SK-N-SH (cell line): ENCODE data around the gene PTGIS. TPM values are rescaled to one million over a fixed set of nuclear protein-coding genes. Genes with fewer than 3 reads are reported as not detected.
"Not testable (repeated sequence)": the region's sequence is repeated elsewhere in the genome, so short reads cannot be mapped to it uniquely, and the experiment has no call there.

Experiments used
- CTCF ChIA-PET: fragments of 300-600, 350-600 bp; formaldehyde crosslinking; extraction: SDS; loops from one replicate; lab custom pipeline; 2021; lab: Yijun Ruan, JAX
- POLR2A ChIA-PET: fragments of 350-600 bp; sonication (Branson Sonifier 250); formaldehyde crosslinking; extraction: SDS; loops from one replicate; lab custom pipeline; 2020; ENCODE audit warnings: antibody characterized with exemption, inconsistent platforms; lab: Yijun Ruan, JAX
- DNase-seq: peaks from one replicate; pipeline ENCODE4 v3.0.0; 2012
- H2AFZ ChIP-seq: fragments of 200-600 bp; sonication (generic); 2 replicates; pipeline ENCODE4 v1.8.1; 2016; ENCODE audit warnings: antibody characterized with exemption, mild to moderate bottlenecking, low read depth
- H3F3A ChIP-seq: fragments of 200-600 bp; sonication (generic); replicated peaks from 2 replicates; pipeline ENCODE3; 2016; ENCODE audit warnings: antibody characterized with exemption, mild to moderate bottlenecking; ENCODE audit not compliant: insufficient read depth
- H3K27ac ChIP-seq, 2 experiments: fragments of 200-500 bp in 1 of 2; fragments of 200-600 bp in 1 of 2; sonication (Bioruptor generic) in 1 of 2; sonication (generic), shearing (Covaris generic) in 1 of 2; 2 replicates each; pipeline versions ENCODE4 v1.5.1 to v1.6.1; 2014 to 2016; ENCODE audit warnings: low read depth in 2 of 2, inconsistent platforms in 1 of 2, low read length in 1 of 2, mild to moderate bottlenecking in 1 of 2, mixed read lengths in 1 of 2
- H3K27me3 ChIP-seq: fragments of 200-600 bp; sonication (generic), shearing (Covaris generic); 2 replicates; pipeline ENCODE4 v1.6.1; 2016; ENCODE audit warnings: mixed run types; ENCODE audit not compliant: insufficient read depth
- H3K36me3 ChIP-seq, 2 experiments: fragments of 200-500 bp in 1 of 2; fragments of 200-600 bp in 1 of 2; sonication (Bioruptor generic) in 1 of 2; sonication (generic) in 1 of 2; replicated peaks in 1 of 2; 2 replicates each; pipeline versions ENCODE3 to v1.5.1; 2014 to 2016; ENCODE audit warnings: low read length in 1 of 2, mild to moderate bottlenecking in 1 of 2; ENCODE audit not compliant: insufficient read depth in 2 of 2, control insufficient read depth in 1 of 2
- H3K4me1 ChIP-seq, 2 experiments: fragments of 200-500 bp in 1 of 2; fragments of 200-600 bp in 1 of 2; sonication (Bioruptor generic) in 1 of 2; sonication (generic), shearing (Covaris generic) in 1 of 2; 2 replicates each; pipeline versions ENCODE4 v1.5.1 to v1.6.1; 2014 to 2016; ENCODE audit warnings: low read depth in 1 of 2, low read length in 1 of 2, mixed run types in 1 of 2; ENCODE audit not compliant: insufficient read depth in 2 of 2, control insufficient read depth in 1 of 2
- H3K4me2 ChIP-seq: fragments of 200-600 bp; sonication (generic), shearing (Covaris generic); 2 replicates; pipeline ENCODE4 v1.6.1; 2017; ENCODE audit warnings: mixed run types
- H3K4me3 ChIP-seq, 2 experiments: fragments of 200-500 bp in 1 of 2; fragments of 200-600 bp in 1 of 2; sonication (Bioruptor generic) in 1 of 2; sonication (generic), shearing (Covaris generic) in 1 of 2; 2 replicates each; pipeline versions ENCODE4 v1.5.1 to v1.8.1; 2014 to 2016; ENCODE audit warnings: low read depth in 2 of 2, inconsistent platforms in 1 of 2, low read length in 1 of 2, mild to moderate bottlenecking in 1 of 2, mixed read lengths in 1 of 2, moderate library complexity in 1 of 2
- H3K79me2 ChIP-seq: fragments of 200-600 bp; sonication (generic); 2 replicates; pipeline ENCODE4 v1.8.1; 2017; ENCODE audit warnings: mild to moderate bottlenecking; ENCODE audit not compliant: insufficient read depth
- H3K9ac ChIP-seq: fragments of 200-600 bp; sonication (generic); 2 replicates; pipeline ENCODE4 v1.6.1; 2017; ENCODE audit warnings: mixed run types
- H3K9me2 ChIP-seq: fragments of 200-600 bp; sonication (generic); 2 replicates; pipeline ENCODE4 v1.6.1; 2017; ENCODE audit warnings: mixed run types
- H3K9me3 ChIP-seq: fragments of 200-600 bp; sonication (generic); 2 replicates; pipeline ENCODE4 v1.6.1; 2017; ENCODE audit warnings: mixed run types, mild to moderate bottlenecking, moderate library complexity
- H4K20me1 ChIP-seq: fragments of 200-600 bp; sonication (generic); 2 replicates; pipeline ENCODE4 v1.6.1; 2017; ENCODE audit warnings: mild to moderate bottlenecking, mixed run types; ENCODE audit not compliant: insufficient read depth
- ELF1 ChIP-seq: IDR thresholded peaks from 2 replicates; pipeline ENCODE4 v1.4.0; 2012
- FOSL2 ChIP-seq: IDR thresholded peaks from 2 replicates; pipeline ENCODE4 v1.4.0; 2012; ENCODE audit warnings: low read depth, mild to moderate bottlenecking, moderate library complexity, borderline replicate concordance
- GABPA ChIP-seq: IDR thresholded peaks from 2 replicates; pipeline ENCODE4 v1.4.0; 2012; ENCODE audit warnings: low read depth, mild to moderate bottlenecking
- MXI1 ChIP-seq: IDR thresholded peaks from 2 replicates; pipeline ENCODE4 v1.6.1; 2012; ENCODE audit warnings: mild to moderate bottlenecking, low read depth, low read length, improper control_type of control experiment
- NRF1 ChIP-seq: IDR thresholded peaks from 2 replicates; pipeline ENCODE4 v1.6.1; 2012; ENCODE audit warnings: low read depth, mild to moderate bottlenecking, low read length
- RAD21 ChIP-seq: IDR thresholded peaks from 2 replicates; pipeline ENCODE4 v1.6.1; 2012; ENCODE audit warnings: mild to moderate bottlenecking, low read length
- RCOR1 ChIP-seq: fragments of 150-350 bp; IDR thresholded peaks from 2 replicates; pipeline ENCODE4 v1.6.1; 2017; ENCODE audit warnings: antibody characterized with exemption, low read length
- RFX5 ChIP-seq: IDR thresholded peaks from 2 replicates; pipeline ENCODE4 v1.6.1; 2012; ENCODE audit warnings: mild to moderate bottlenecking, improper control_type of control experiment, low read length
- RXRA ChIP-seq: IDR thresholded peaks from 2 replicates; pipeline ENCODE4 v1.4.0; 2012; ENCODE audit warnings: low read depth, mild to moderate bottlenecking, borderline replicate concordance
- SIN3A ChIP-seq: IDR thresholded peaks from 2 replicates; pipeline ENCODE4 v1.6.1; 2012; ENCODE audit warnings: low read depth, mild to moderate bottlenecking, low read length, moderate library complexity, borderline replicate concordance
- SMC3 ChIP-seq: IDR thresholded peaks from 2 replicates; pipeline ENCODE4 v1.6.1; 2012; ENCODE audit warnings: low read depth, low read length, improper control_type of control experiment
- TAF1 ChIP-seq: IDR thresholded peaks from 2 replicates; pipeline ENCODE4 v1.6.1; 2012; ENCODE audit warnings: low read depth, mild to moderate bottlenecking, low read length, moderate library complexity, borderline replicate concordance
- TCF12 ChIP-seq: IDR thresholded peaks from 2 replicates; pipeline ENCODE4 v1.4.0; 2012
- WGBS: methylation state at CpG from one replicate; pipeline ENCODE4 v1.1.6; 2017; ENCODE audit warnings: low lambda C conversion rate; 5-methylcytosine and 5-hydroxymethylcytosine counted together
- polyA plus RNA-seq, 3 experiments: library from polyadenylated mRNA; depleted of rRNA; stranded (reverse); fragments of >200 nt; gene quantifications; 2 replicates each; pipeline ENCODE4 v1.2.3, GENCODE V29; 2012
- TF ChIP-seq, protein P1 (sequence below): fragments of 200-600 bp; sonication (generic); IDR thresholded peaks from 2 replicates; pipeline ENCODE4 v1.6.1; 2017; ENCODE audit warnings: antibody characterized with exemption, mild to moderate bottlenecking, moderate library complexity
- TF ChIP-seq, protein P2 (sequence below): IDR thresholded peaks from 2 replicates; pipeline ENCODE4; 2012
- TF ChIP-seq, protein P3 (sequence below): IDR thresholded peaks from 2 replicates; pipeline ENCODE4 v1.6.1; 2012; ENCODE audit warnings: mild to moderate bottlenecking, low read depth, low read length, moderate library complexity

PTGIS gene
- polyA plus RNA-seq (2012; rRNA removed): 0.67 and 1.0 TPM in 2 replicates
- polyA plus RNA-seq (2012; cell fraction: cytosol; rRNA removed): 0.45 and 0.52 TPM in 2 replicates
- polyA plus RNA-seq (2012; cell fraction: nucleus; rRNA removed): 0.49 and 0.54 TPM in 2 replicates

DNA sequence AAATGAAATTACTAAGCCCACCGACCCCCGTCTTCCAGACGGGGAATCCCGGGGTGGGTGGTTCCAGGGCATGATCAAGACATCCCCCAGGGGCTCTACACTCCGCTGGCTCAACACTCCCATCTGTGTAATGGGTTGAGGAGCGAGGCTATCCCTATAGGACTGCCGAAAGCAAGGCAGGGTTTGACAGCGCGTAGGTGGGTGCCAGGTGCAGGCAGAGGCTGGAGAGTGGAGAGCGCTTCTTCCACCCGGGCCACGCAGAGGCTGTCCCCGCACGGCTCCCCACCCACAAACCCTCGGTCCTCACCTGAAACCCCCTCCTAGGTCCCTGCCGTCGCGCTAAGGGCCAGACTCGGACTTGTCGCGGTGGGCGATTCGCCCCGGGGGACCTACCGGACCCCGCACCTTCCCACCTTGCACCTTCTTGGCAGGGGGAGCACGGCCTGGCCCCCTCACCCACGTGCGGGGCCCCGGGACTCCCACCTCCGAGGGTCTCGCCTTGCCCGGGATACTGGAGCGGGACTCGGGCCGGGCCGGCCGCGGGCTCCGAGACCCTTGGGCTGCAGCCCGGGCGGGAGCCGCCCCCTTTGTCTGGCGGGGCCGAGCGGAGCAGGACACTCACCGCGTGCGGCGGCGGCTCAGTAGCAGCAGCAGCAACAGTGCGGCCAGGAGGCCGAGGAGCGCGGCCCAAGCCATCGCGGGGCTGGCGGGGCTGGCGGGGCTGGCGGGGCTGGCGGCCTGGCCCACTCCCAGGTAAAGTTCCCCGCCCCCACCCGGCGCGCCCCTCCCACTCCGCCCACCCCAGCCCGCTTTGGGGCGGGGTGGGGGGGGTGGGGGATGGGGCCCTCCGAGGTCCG, at the start of gene PTGIS:
Gene PTGIS, minus strand, starts transcription at position 717 of the 857 bp plus-strand sequence. Its CDS starts 21 bp downstream, at position 696.
- WGBS: 60% methylated on average over 17 of the region's 70 CpGs
- Histone ChIP-seq H4K20me1 (no peaks in the 10 kb centered on the region), H3K4me3 (peak within 1 kb of the TSS in 1 of 2 experiments; percentile 46; a peak in 2 of 4 replicates), H3K4me1 (peaks cover 0 to 8% of the 10 kb centered on the region in 2 experiments; a peak in 1 of 4 replicates), H3K79me2 (no peaks in the 10 kb centered on the region), H3K9ac (no peak within 1 kb of the TSS), H3K4me2 (peak within 1 kb of the TSS; percentile 65), H3F3A (peaks cover 13% of the 10 kb centered on the region), H3K9me2 (no peaks in the 10 kb centered on the region), H2AFZ (0 out of 2 replicates have a peak within 1 kb of the TSS, but pooled peaks have one; percentile 56), H3K27ac (no peak within 1 kb of the TSS), H3K36me3 (no peaks in the 10 kb centered on the region), H3K27me3 (no peaks in the 10 kb centered on the region; the same call in 1 of the 2 replicates), H3K9me3 (no peaks in the 10 kb centered on the region)
- ChIA-PET POLR2A (no interaction called here), CTCF (interaction anchor here (0.6 to 1.6 kb wide), 4 partner anchors 16 to 44 kb away, joined by 3 to 6 read pairs (median 4); no protein-coding TSS in a partner anchor)
- TF ChIP-seq, protein P1, sequence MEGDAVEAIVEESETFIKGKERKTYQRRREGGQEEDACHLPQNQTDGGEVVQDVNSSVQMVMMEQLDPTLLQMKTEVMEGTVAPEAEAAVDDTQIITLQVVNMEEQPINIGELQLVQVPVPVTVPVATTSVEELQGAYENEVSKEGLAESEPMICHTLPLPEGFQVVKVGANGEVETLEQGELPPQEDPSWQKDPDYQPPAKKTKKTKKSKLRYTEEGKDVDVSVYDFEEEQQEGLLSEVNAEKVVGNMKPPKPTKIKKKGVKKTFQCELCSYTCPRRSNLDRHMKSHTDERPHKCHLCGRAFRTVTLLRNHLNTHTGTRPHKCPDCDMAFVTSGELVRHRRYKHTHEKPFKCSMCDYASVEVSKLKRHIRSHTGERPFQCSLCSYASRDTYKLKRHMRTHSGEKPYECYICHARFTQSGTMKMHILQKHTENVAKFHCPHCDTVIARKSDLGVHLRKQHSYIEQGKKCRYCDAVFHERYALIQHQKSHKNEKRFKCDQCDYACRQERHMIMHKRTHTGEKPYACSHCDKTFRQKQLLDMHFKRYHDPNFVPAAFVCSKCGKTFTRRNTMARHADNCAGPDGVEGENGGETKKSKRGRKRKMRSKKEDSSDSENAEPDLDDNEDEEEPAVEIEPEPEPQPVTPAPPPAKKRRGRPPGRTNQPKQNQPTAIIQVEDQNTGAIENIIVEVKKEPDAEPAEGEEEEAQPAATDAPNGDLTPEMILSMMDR: no peak
- TF ChIP-seq TAF1 (no peak), FOSL2 (no peak), RCOR1 (no peak), SMC3 (no peak), RXRA (no peak), TCF12 (no peak), NRF1 (no peak), MXI1 (no peak), SIN3A (no peak), ELF1 (no peak), RFX5 (no peak), GABPA (no peak), RAD21 (no peak)
- TF ChIP-seq, protein P2, sequence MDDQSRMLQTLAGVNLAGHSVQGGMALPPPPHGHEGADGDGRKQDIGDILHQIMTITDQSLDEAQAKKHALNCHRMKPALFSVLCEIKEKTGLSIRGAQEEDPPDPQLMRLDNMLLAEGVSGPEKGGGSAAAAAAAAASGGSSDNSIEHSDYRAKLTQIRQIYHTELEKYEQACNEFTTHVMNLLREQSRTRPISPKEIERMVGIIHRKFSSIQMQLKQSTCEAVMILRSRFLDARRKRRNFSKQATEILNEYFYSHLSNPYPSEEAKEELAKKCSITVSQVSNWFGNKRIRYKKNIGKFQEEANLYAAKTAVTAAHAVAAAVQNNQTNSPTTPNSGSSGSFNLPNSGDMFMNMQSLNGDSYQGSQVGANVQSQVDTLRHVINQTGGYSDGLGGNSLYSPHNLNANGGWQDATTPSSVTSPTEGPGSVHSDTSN: no peak
- TF ChIP-seq, protein P3, sequence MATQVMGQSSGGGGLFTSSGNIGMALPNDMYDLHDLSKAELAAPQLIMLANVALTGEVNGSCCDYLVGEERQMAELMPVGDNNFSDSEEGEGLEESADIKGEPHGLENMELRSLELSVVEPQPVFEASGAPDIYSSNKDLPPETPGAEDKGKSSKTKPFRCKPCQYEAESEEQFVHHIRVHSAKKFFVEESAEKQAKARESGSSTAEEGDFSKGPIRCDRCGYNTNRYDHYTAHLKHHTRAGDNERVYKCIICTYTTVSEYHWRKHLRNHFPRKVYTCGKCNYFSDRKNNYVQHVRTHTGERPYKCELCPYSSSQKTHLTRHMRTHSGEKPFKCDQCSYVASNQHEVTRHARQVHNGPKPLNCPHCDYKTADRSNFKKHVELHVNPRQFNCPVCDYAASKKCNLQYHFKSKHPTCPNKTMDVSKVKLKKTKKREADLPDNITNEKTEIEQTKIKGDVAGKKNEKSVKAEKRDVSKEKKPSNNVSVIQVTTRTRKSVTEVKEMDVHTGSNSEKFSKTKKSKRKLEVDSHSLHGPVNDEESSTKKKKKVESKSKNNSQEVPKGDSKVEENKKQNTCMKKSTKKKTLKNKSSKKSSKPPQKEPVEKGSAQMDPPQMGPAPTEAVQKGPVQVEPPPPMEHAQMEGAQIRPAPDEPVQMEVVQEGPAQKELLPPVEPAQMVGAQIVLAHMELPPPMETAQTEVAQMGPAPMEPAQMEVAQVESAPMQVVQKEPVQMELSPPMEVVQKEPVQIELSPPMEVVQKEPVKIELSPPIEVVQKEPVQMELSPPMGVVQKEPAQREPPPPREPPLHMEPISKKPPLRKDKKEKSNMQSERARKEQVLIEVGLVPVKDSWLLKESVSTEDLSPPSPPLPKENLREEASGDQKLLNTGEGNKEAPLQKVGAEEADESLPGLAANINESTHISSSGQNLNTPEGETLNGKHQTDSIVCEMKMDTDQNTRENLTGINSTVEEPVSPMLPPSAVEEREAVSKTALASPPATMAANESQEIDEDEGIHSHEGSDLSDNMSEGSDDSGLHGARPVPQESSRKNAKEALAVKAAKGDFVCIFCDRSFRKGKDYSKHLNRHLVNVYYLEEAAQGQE: no peak
- peak; percentile 87 for DNase-seq

DNA sequence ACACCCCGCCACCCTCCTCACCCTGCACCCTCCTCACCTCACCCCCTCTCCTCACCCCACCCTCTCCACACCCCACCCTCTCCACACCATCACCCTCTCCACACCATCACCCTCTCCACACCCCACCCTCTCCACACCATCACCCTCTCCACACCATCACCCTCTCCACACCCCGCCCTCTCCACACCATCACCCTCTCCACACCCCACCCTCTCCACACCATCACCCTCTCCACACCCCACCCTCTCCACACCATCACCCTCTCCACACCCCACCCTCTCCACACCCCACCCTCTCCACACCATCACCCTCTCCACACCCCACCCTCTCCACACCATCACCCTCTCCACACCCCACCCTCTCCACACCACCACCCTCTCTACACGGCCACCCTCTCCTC, 49.5 kb upstream of the PTGIS start:
- H3K4me2 ChIP-seq, H3K4me3 ChIP-seq, H3F3A ChIP-seq, H3K4me1 ChIP-seq, DNase-seq, H4K20me1 ChIP-seq, H3K9ac ChIP-seq, H2AFZ ChIP-seq, H3K27me3 ChIP-seq, POLR2A ChIA-PET, H3K79me2 ChIP-seq, H3K27ac ChIP-seq, H3K9me2 ChIP-seq, H3K36me3 ChIP-seq, H3K9me3 ChIP-seq: not testable (repeated sequence)
- WGBS: 56% methylated on average over 3 of the region's 3 CpGs
- CTCF ChIA-PET: interaction anchor here (2.0 to 18.3 kb wide), 2 partner anchors 7 to 72 kb away, joined by 7 to 556 read pairs; no protein-coding TSS in a partner anchor
